Esophagus muscularis mucosa (tissue), 4 donors: ENCODE results near the gene TBX15. TPM values are rescaled to one million over a fixed set of nuclear protein-coding genes. Genes with fewer than 3 reads are reported as not detected.
"Not testable (repeated sequence)": the region's sequence is repeated elsewhere in the genome, so short reads cannot be mapped to it uniquely, and the experiment has no call there.

Source experiments
- DNase-seq: peaks from one replicate; pipeline ENCODE4 v3.0.0-alpha.2; 2017; ENCODE audit errors: extremely low spot score
- H3K27ac ChIP-seq, 4 donors: fragments of 200-600 bp; sonication (generic); replicated peaks in 1 of 4; 1 replicate in 3 of 4; 2 replicates in 1 of 4; pipeline ENCODE4 v1.5.1; 2016 to 2019; ENCODE audit warnings: mild to moderate bottlenecking in 1 of 4
- H3K27me3 ChIP-seq, 4 donors: fragments of 200-600 bp; sonication (generic); one replicate each; pipeline versions ENCODE4 v1.5.1 to v1.6.0; 2016 to 2019
- H3K36me3 ChIP-seq, 4 donors: fragments of 200-600 bp; sonication (generic); one replicate each; pipeline ENCODE4 v1.5.1; 2016 to 2019
- H3K4me1 ChIP-seq, 4 donors: fragments of 200-600 bp; sonication (generic); one replicate each; pipeline ENCODE4 v1.5.1; 2016 to 2019
- H3K4me3 ChIP-seq, 4 donors: fragments of 200-600 bp; sonication (generic); 1 replicate in 2 of 4; 2 replicates in 2 of 4; pipeline ENCODE4 v1.5.1; 2016 to 2019; ENCODE audit warnings: mild to moderate bottlenecking in 4 of 4, moderate library complexity in 1 of 4
- H3K9me3 ChIP-seq, 4 donors: fragments of 200-600 bp; sonication (generic); 1 replicate in 3 of 4; 2 replicates in 1 of 4; pipeline ENCODE4 v1.5.1; 2016 to 2019
- EP300 ChIP-seq: sonication (generic); formaldehyde crosslinking; IDR thresholded peaks from one replicate; pipeline ENCODE4 v1.6.1; 2017; ENCODE audit warnings: antibody characterized with exemption
- POLR2A ChIP-seq: fragments of 450-650 bp; IDR thresholded peaks from one replicate; pipeline ENCODE4 v1.6.1; 2017; ENCODE audit warnings: antibody characterized with exemption, moderate library complexity, mild to moderate bottlenecking, low read depth
- POLR2AphosphoS5 ChIP-seq, 2 donors: sonication (generic); formaldehyde crosslinking; IDR thresholded peaks; one replicate each; pipeline ENCODE4 v1.6.1; 2017; ENCODE audit warnings: antibody characterized with exemption in 2 of 2
- WGBS: methylation state at CpG from one replicate; pipeline ENCODE4 v1.1.5; 2018; 5-methylcytosine and 5-hydroxymethylcytosine counted together
- intact Hi-C: fragments of 100-400 bp; cut with DNase I; formaldehyde crosslinking; loops from one replicate; pipeline ENCODE4 v1.15.1; 2023
- total RNA-seq, 4 donors: library from RNA; depleted of rRNA; stranded (reverse); fragments of >200 nt; gene quantifications; one replicate each; pipeline versions ENCODE4 v1.1.0 to v1.2.1, GENCODE V29; 2016
- TF ChIP-seq, protein P1 (sequence below), 3 experiments: fragments of 200-600 bp in 2 of 3; fragments of 450-650 bp in 1 of 3; sonication (generic) in 2 of 3; IDR thresholded peaks; one replicate each; pipeline ENCODE4 v1.5.1; 2017 to 2019; ENCODE audit warnings: antibody characterized with exemption in 3 of 3, mild to moderate bottlenecking in 2 of 3, moderate library complexity in 1 of 3

Gene TBX15
- total RNA-seq, 4 donors from 2014 or later = 0.42 to 1.2 (median 0.79) TPM

DNA sequence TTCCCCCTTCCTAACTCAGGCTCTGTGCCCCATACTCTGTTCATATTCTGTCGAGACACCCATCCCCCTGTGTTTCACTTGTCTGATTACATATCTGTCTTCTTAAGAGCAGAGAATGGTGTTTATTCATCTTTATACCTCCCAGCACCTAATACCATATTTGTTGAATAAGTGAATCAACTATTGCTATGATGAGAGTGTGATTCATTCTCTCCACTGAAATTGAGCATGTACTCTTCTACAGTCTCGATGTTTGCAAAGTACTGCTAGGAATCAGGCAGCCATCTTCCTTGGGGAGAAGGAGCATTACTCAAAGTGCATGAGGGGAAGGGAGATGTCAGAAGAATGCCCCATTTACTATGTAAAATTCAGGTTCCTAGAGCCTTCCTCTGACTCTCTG, 27.0 kb downstream of the TBX15 start:
- Histone ChIP-seq H3K9me3 (no peaks in the 10 kb centered on the region), H3K36me3 (no peaks in the 10 kb centered on the region), H3K4me3 (no peak overlapping the region), H3K4me1 (no peaks in the 10 kb centered on the region), H3K27ac (no peak overlapping the region), H3K27me3 (no peaks in the 10 kb centered on the region)
- DNase-seq = no peak
- TF ChIP-seq POLR2A = no peak
- no peak for TF ChIP-seq EP300
- WGBS = 87% methylated on average over 2 of the region's 2 CpGs
- intact Hi-C loops = no loop called here

DNA sequence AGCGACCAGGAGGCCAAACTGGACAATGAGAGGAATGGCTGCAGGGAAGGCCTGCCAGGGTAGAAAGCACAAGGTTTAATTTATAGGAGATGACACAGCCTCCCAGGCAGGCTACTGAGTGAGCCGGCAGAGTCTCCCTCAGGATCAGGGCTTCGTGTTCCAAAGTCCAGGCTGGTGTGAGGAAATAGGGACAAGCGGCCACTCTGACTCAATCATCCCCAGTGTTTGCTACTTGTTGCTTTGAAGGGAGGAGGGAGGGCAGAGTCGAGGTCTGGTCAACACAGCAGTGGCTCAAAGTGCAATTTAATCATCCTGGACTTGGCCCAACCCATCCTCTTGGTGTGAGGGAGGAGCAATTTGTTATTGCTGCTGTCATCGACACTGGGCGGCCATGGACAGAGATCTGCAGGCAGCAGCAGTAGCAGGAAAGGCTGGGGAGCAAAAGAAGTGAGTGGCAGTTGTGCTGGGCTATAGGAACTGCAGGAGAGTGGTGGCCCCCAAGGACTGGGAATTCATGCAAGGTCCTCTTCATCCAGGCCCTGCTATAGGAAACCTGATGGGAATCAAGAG, 27.5 kb downstream of the TBX15 start:
- Histone ChIP-seq H3K4me1 (no peaks in the 10 kb centered on the region), H3K27ac (no peak overlapping the region), H3K36me3 (no peaks in the 10 kb centered on the region), H3K4me3 (no peak overlapping the region), H3K27me3 (no peaks in the 10 kb centered on the region), H3K9me3 (no peaks in the 10 kb centered on the region)
- no peak for TF ChIP-seq POLR2AphosphoS5 (IDR thresholded peaks at IDR 0.05)
- TF ChIP-seq EP300 = no peak
- TF ChIP-seq, protein P1, sequence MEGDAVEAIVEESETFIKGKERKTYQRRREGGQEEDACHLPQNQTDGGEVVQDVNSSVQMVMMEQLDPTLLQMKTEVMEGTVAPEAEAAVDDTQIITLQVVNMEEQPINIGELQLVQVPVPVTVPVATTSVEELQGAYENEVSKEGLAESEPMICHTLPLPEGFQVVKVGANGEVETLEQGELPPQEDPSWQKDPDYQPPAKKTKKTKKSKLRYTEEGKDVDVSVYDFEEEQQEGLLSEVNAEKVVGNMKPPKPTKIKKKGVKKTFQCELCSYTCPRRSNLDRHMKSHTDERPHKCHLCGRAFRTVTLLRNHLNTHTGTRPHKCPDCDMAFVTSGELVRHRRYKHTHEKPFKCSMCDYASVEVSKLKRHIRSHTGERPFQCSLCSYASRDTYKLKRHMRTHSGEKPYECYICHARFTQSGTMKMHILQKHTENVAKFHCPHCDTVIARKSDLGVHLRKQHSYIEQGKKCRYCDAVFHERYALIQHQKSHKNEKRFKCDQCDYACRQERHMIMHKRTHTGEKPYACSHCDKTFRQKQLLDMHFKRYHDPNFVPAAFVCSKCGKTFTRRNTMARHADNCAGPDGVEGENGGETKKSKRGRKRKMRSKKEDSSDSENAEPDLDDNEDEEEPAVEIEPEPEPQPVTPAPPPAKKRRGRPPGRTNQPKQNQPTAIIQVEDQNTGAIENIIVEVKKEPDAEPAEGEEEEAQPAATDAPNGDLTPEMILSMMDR (IDR thresholded peaks at IDR 0.05) = no peak
- no peak for TF ChIP-seq POLR2A
- intact Hi-C loops = no loop called here
- 56% methylated on average over 6 of the region's 7 CpGs for WGBS
- DNase-seq = peak; percentile 88

DNA sequence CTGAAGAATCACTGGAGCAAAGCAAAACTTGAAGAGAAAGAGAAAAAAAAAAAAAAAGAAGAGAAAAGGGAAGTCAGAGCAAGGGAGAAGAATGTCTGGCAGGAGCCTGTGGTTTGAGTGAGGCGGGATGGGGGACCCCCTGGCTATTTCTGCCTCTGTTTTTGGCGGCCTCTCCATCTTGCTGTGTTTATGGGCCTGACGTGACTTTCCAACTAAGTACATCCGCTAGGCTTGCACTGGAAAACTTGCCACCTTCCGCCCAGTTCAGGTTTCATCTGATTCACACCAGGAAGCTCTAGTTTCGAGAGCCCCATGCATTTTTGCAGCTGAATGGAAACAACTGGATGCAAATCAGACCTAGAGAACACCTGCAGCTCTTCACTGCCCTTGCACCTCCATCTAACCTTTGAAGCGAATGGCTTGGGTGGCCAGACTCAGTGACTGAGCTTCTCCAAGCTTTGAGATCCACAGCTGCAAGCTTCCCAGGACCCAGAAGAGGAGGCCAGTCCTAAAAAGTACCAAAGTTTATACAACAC, 28.0 kb downstream of the TBX15 start:
- peak; percentile 68 for DNase-seq
- Histone ChIP-seq H3K4me1 (no peaks in the 10 kb centered on the region), H3K27me3 (no peaks in the 10 kb centered on the region), H3K36me3 (no peaks in the 10 kb centered on the region), H3K9me3 (no peaks in the 10 kb centered on the region), H3K4me3 (no peak overlapping the region), H3K27ac (no peak overlapping the region)
- intact Hi-C loops = no loop called here
- WGBS = 59% methylated on average over 7 of the region's 7 CpGs
- TF ChIP-seq EP300 (no peak), POLR2AphosphoS5 (IDR thresholded peaks at IDR 0.05) (no peak), POLR2A (no peak)
- TF ChIP-seq, protein P1 (IDR thresholded peaks at IDR 0.05) = no peak

DNA sequence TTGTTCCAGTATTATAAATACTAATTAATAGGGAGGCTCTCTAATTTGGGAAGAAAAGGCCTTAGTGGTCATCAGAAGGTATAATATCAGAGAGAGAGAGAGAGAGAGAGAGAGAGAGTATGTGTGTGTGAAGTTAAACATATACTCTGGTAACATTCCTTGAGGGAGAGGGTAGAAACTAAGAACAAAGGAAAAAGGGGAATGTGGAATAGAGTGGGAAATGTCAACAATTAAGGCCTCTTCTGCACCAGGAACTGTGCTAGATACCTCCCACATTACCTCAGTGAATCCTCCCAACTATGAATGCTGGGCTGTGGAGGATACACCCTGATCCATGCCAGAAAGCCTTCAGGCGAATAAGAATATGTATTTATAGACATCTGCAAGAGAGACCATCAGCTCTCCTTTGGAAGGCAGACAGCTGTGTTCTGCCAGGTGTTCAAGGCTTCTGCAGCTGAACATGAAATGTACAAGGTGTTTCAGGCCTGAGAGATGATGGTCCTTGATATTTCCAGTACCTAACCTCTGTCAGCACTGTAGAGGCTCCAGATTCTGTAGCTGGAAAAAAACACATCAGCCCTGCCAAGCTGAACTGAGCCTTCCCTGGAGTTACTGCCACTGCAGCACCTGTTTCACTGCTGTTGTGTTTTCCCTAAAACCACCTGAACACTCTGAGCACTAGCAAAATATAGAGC, 29.1 kb downstream of the TBX15 start:
- 73% methylated on average over 1 of the region's 1 CpG for WGBS
- TF ChIP-seq EP300 (no peak), POLR2A (no peak), POLR2AphosphoS5 (IDR thresholded peaks at IDR 0.05) (no peak)
- TF ChIP-seq, protein P1 (IDR thresholded peaks at IDR 0.05) = no peak
- H3K4me3 ChIP-seq = no peak overlapping the region
- H3K27ac ChIP-seq = no peak overlapping the region
- no peaks in the 10 kb centered on the region for H3K36me3 ChIP-seq
- no peaks in the 10 kb centered on the region for H3K9me3 ChIP-seq
- intact Hi-C loops = no loop called here
- no peak for DNase-seq
- H3K4me1 ChIP-seq = no peaks in the 10 kb centered on the region
- H3K27me3 ChIP-seq = no peaks in the 10 kb centered on the region

DNA sequence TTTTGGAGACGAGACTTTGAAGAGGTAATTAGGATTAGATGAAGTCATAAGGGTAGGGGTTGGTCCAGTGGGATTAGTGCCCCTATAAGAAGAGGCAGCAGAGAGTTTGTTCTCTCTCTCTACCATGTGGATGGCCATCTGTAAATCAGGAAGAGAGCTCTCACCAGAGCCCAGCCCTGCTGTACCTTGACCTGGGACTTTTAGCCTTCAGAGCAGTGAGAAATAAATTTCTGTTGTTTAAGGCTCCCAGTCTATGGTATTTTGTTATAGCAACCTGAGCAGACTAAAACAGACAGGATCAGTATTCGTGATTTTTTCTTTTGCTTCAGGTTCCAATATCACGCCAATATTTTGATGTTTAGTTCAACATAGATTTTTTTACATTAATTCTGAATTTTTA, 30.0 kb downstream of the TBX15 start:
- H3K27ac ChIP-seq = no peak overlapping the region
- 73% methylated on average over 3 of the region's 3 CpGs for WGBS
- no peaks in the 10 kb centered on the region for H3K36me3 ChIP-seq
- H3K27me3 ChIP-seq = no peaks in the 10 kb centered on the region
- no peak overlapping the region for H3K4me3 ChIP-seq
- intact Hi-C loops = no loop called here
- no peaks in the 10 kb centered on the region for H3K9me3 ChIP-seq
- no peaks in the 10 kb centered on the region for H3K4me1 ChIP-seq
- DNase-seq = no peak
- TF ChIP-seq POLR2AphosphoS5 (IDR thresholded peaks at IDR 0.05) (no peak), POLR2A (no peak), EP300 (no peak)
- TF ChIP-seq, protein P1 (IDR thresholded peaks at IDR 0.05) = no peak

DNA sequence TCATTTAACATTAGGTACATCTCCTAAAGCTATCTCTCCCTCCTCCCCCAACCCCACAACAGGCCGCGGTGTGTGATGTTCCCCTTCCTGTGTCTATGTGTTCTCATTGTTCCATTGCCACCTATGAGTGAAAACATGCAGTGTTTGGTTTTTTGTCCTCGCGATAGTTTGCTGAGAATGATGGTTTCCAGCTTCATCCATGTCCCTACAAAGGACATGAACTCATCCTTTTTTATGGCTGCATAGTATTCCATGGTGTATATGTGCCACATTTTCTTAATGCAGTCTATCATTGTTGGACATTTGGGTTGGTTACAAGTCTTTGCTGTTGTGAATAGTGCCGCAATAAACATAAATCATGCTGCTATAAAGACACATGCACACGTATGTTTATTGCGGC, 30.6 kb downstream of the TBX15 start:
- H3K27ac ChIP-seq, intact Hi-C loops, DNase-seq, H3K9me3 ChIP-seq, H3K27me3 ChIP-seq, H3K4me1 ChIP-seq, H3K36me3 ChIP-seq, H3K4me3 ChIP-seq: not testable (repeated sequence)
- 90% methylated on average over 7 of the region's 7 CpGs for WGBS
